ENCODE data around the gene UBE2E3. TPM values are rescaled to one million over a fixed set of nuclear protein-coding genes. Genes with fewer than 3 reads are reported as not detected.

The UBE2E3 gene
- total RNA-seq, 1 experiment from 2014 or later = 76.3 TPM

DNA sequence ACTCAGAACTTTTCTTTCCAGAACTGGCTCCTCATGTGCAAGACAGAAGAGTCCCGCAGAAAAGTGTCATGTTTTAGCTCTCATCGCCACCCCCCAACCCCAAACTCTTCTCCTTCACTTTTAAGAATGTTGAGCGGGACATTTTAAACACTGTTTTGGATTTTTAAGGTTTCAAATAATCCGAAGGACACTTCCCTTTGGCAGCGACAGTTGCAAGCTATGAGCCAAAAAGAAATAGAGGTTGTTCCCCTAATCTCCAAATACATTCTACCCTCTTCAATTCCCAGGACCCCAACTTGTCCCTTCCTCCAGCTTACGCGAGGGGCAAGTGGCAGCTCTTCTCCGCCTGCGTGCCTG is 678 bp upstream of the UBE2E3 start:
- Mint-ChIP-seq H3K27ac (0 out of 2 replicates have a peak overlapping the region, but pooled peaks have one; percentile 60), H3K4me3 (peak overlapping the region; percentile 68), H3K4me1 (peaks cover 46% of the 10 kb centered on the region), H3K27me3 (ENCODE audit: low read depth) (no peaks in the 10 kb centered on the region), H3K36me3 (peaks cover 13% of the 10 kb centered on the region), H3K9me3 (no peaks in the 10 kb centered on the region)
- CTCF ChIA-PET = interaction anchor here (0.9 to 2.1 kb wide), 7 partner anchors 18 to 856 kb away, joined by 3 to 13 read pairs (median 5); no protein-coding TSS in a partner anchor
- DNase-seq (ENCODE audit: low spot score) = no peak
- POLR2A ChIA-PET = interaction anchor here (0.7 to 1.3 kb wide), 4 partner anchors 11 to 1313 kb away, joined by 3 to 4 read pairs (median 3); no protein-coding TSS in a partner anchor
- ATAC-seq = no peak
- TF ChIP-seq ZNF396 (CRISPR knock-in tag; IDR thresholded peaks at IDR 0.05; ENCODE audit: borderline replicate concordance) (no peak), JAZF1 (CRISPR knock-in tag; IDR thresholded peaks at IDR 0.05) (no peak), ZNF423 (CRISPR knock-in tag; IDR thresholded peaks at IDR 0.05) (no peak), NR3C1 (CRISPR knock-in tag; conservative IDR thresholded peaks at IDR 0.05; ENCODE audit: low read depth) (no peak), NFE2L1 (CRISPR knock-in tag; IDR thresholded peaks at IDR 0.05) (no peak), TCF7 (CRISPR knock-in tag; IDR thresholded peaks at IDR 0.05; ENCODE audit: low read depth) (no peak), FOXK1 (CRISPR knock-in tag; IDR thresholded peaks at IDR 0.05) (no peak), SMAD3 (CRISPR knock-in tag; IDR thresholded peaks at IDR 0.05; ENCODE audit: borderline replicate concordance) (no peak), IRF2 (CRISPR knock-in tag; IDR thresholded peaks at IDR 0.05; ENCODE audit: borderline replicate concordance, low read depth) (no peak), SOX15 (CRISPR knock-in tag; IDR thresholded peaks at IDR 0.05) (no peak), GABPB1 (CRISPR knock-in tag; IDR thresholded peaks at IDR 0.05) (no peak), NFATC4 (CRISPR knock-in tag; IDR thresholded peaks at IDR 0.05) (no peak), ZNF232 (CRISPR knock-in tag; IDR thresholded peaks at IDR 0.05) (no peak), JUN (CRISPR knock-in tag; IDR thresholded peaks at IDR 0.05) (no peak)
- TF ChIP-seq, protein P1, sequence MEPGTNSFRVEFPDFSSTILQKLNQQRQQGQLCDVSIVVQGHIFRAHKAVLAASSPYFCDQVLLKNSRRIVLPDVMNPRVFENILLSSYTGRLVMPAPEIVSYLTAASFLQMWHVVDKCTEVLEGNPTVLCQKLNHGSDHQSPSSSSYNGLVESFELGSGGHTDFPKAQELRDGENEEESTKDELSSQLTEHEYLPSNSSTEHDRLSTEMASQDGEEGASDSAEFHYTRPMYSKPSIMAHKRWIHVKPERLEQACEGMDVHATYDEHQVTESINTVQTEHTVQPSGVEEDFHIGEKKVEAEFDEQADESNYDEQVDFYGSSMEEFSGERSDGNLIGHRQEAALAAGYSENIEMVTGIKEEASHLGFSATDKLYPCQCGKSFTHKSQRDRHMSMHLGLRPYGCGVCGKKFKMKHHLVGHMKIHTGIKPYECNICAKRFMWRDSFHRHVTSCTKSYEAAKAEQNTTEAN (CRISPR knock-in tag; IDR thresholded peaks at IDR 0.05) = no peak
- TF ChIP-seq, protein P2, sequence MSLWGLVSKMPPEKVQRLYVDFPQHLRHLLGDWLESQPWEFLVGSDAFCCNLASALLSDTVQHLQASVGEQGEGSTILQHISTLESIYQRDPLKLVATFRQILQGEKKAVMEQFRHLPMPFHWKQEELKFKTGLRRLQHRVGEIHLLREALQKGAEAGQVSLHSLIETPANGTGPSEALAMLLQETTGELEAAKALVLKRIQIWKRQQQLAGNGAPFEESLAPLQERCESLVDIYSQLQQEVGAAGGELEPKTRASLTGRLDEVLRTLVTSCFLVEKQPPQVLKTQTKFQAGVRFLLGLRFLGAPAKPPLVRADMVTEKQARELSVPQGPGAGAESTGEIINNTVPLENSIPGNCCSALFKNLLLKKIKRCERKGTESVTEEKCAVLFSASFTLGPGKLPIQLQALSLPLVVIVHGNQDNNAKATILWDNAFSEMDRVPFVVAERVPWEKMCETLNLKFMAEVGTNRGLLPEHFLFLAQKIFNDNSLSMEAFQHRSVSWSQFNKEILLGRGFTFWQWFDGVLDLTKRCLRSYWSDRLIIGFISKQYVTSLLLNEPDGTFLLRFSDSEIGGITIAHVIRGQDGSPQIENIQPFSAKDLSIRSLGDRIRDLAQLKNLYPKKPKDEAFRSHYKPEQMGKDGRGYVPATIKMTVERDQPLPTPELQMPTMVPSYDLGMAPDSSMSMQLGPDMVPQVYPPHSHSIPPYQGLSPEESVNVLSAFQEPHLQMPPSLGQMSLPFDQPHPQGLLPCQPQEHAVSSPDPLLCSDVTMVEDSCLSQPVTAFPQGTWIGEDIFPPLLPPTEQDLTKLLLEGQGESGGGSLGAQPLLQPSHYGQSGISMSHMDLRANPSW (CRISPR knock-in tag; conservative IDR thresholded peaks at IDR 0.05; ENCODE audit: low read depth) = no peak
- TF ChIP-seq, protein P3, sequence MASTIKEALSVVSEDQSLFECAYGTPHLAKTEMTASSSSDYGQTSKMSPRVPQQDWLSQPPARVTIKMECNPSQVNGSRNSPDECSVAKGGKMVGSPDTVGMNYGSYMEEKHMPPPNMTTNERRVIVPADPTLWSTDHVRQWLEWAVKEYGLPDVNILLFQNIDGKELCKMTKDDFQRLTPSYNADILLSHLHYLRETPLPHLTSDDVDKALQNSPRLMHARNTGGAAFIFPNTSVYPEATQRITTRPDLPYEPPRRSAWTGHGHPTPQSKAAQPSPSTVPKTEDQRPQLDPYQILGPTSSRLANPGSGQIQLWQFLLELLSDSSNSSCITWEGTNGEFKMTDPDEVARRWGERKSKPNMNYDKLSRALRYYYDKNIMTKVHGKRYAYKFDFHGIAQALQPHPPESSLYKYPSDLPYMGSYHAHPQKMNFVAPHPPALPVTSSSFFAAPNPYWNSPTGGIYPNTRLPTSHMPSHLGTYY (CRISPR knock-in tag; IDR thresholded peaks at IDR 0.05) = no peak

- ATAC-seq (no peak), DNase-seq (ENCODE audit: low spot score) (no peak)
- ChIA-PET CTCF (interaction anchor here (0.6 to 2.1 kb wide), 9 partner anchors 61 to 858 kb away, joined by 3 to 13 read pairs (median 5); no protein-coding TSS in a partner anchor), POLR2A (interaction anchor here (1.0 to 1.3 kb wide), 5 partner anchors 8 to 1312 kb away, joined by 3 to 5 read pairs (median 3); partner anchors contain the start of gene ITGA4)
- peak overlapping the region; percentile 99 for H3K4me3 Mint-ChIP-seq
- TF ChIP-seq, protein P4, sequence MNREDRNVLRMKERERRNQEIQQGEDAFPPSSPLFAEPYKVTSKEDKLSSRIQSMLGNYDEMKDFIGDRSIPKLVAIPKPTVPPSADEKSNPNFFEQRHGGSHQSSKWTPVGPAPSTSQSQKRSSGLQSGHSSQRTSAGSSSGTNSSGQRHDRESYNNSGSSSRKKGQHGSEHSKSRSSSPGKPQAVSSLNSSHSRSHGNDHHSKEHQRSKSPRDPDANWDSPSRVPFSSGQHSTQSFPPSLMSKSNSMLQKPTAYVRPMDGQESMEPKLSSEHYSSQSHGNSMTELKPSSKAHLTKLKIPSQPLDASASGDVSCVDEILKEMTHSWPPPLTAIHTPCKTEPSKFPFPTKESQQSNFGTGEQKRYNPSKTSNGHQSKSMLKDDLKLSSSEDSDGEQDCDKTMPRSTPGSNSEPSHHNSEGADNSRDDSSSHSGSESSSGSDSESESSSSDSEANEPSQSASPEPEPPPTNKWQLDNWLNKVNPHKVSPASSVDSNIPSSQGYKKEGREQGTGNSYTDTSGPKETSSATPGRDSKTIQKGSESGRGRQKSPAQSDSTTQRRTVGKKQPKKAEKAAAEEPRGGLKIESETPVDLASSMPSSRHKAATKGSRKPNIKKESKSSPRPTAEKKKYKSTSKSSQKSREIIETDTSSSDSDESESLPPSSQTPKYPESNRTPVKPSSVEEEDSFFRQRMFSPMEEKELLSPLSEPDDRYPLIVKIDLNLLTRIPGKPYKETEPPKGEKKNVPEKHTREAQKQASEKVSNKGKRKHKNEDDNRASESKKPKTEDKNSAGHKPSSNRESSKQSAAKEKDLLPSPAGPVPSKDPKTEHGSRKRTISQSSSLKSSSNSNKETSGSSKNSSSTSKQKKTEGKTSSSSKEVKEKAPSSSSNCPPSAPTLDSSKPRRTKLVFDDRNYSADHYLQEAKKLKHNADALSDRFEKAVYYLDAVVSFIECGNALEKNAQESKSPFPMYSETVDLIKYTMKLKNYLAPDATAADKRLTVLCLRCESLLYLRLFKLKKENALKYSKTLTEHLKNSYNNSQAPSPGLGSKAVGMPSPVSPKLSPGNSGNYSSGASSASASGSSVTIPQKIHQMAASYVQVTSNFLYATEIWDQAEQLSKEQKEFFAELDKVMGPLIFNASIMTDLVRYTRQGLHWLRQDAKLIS (CRISPR knock-in tag; IDR thresholded peaks at IDR 0.05; ENCODE audit: borderline replicate concordance) = no peak
- TF ChIP-seq, protein P3 (CRISPR knock-in tag; IDR thresholded peaks at IDR 0.05) = no peak
- TF ChIP-seq ZNF416 (CRISPR knock-in tag; IDR thresholded peaks at IDR 0.05) = no peak
- no peak for TF ChIP-seq CBFB (CRISPR knock-in tag; IDR thresholded peaks at IDR 0.05; ENCODE audit: low read depth)
- peak overlapping the region; percentile 98 for H3K27ac Mint-ChIP-seq
- H3K36me3 Mint-ChIP-seq = peaks cover 15% of the 10 kb centered on the region
- peaks cover 51% of the 10 kb centered on the region for H3K4me1 Mint-ChIP-seq
- no peaks in the 10 kb centered on the region for H3K27me3 Mint-ChIP-seq (ENCODE audit: low read depth)
- H3K9me3 Mint-ChIP-seq = no peaks in the 10 kb centered on the region
Observed at GRCh38 chr2:180980943-180981911, 822 bp downstream of the UBE2E3 start.
